HEK293T (cell line): Measurements from ENCODE around the gene PLCB2.

Experiments
- CTCF ChIA-PET: fragments of 350-600 bp; formaldehyde crosslinking; extraction: SDS; loops from one replicate; lab custom pipeline; 2021; ENCODE audit warnings: antibody characterized with exemption, inconsistent platforms; lab: Yijun Ruan, JAX
- POLR2A ChIA-PET: fragments of 350-600 bp; formaldehyde crosslinking; extraction: SDS; loops from one replicate; lab custom pipeline; 2020; ENCODE audit warnings: antibody characterized with exemption, inconsistent platforms; lab: Yijun Ruan, JAX
- DNase-seq: peaks from one replicate; pipeline ENCODE4 v3.0.0; 2012; ENCODE audit warnings: mixed read lengths; ENCODE audit errors: extremely low spot score
- ARNT ChIP-seq: fragments of 450-650 bp; IDR thresholded peaks from 2 replicates; pipeline ENCODE4 v1.6.1; 2017; ENCODE audit warnings: mild to moderate bottlenecking
- BHLHE40 ChIP-seq: fragments of 450-650 bp; IDR thresholded peaks from 2 replicates; pipeline ENCODE4 v1.6.1; 2016; ENCODE audit warnings: mild to moderate bottlenecking, moderate library complexity, borderline replicate concordance
- CTBP1 ChIP-seq: fragments of 450-650 bp; IDR thresholded peaks from 2 replicates; pipeline ENCODE4 v1.6.1; 2016; ENCODE audit warnings: borderline replicate concordance
- ELF4 ChIP-seq: fragments of 450-650 bp; IDR thresholded peaks from 2 replicates; pipeline ENCODE4 v1.6.1; 2017; ENCODE audit warnings: antibody characterized with exemption
- FOXA1 ChIP-seq: fragments of 450-650 bp; IDR thresholded peaks from 2 replicates; pipeline ENCODE4 v1.6.1; 2016; ENCODE audit warnings: mild to moderate bottlenecking
- FOXK2 ChIP-seq: fragments of 450-650 bp; IDR thresholded peaks from 2 replicates; pipeline ENCODE4 v1.6.1; 2016; ENCODE audit warnings: mild to moderate bottlenecking
- FOXM1 ChIP-seq: fragments of 450-650 bp; IDR thresholded peaks from 2 replicates; pipeline ENCODE4 v1.6.1; 2017; ENCODE audit warnings: mild to moderate bottlenecking, borderline replicate concordance
- HDGF ChIP-seq: fragments of 450-650 bp; IDR thresholded peaks from 2 replicates; pipeline ENCODE4 v1.6.1; 2017; ENCODE audit warnings: antibody characterized with exemption, borderline replicate concordance
- L3MBTL2 ChIP-seq: fragments of 450-650 bp; conservative IDR thresholded peaks from 2 replicates; pipeline ENCODE4 v1.6.1; 2016; ENCODE audit warnings: mild to moderate bottlenecking
- LEF1 ChIP-seq: fragments of 450-650 bp; IDR thresholded peaks from 2 replicates; pipeline ENCODE4 v1.6.1; 2017; ENCODE audit warnings: mild to moderate bottlenecking, borderline replicate concordance
- NFRKB ChIP-seq: fragments of 450-650 bp; IDR thresholded peaks from 2 replicates; pipeline ENCODE4 v1.6.1; 2016; ENCODE audit warnings: mild to moderate bottlenecking, moderate library complexity
- SP1 ChIP-seq: fragments of 450-650 bp; IDR thresholded peaks from 2 replicates; pipeline ENCODE4 v1.6.1; 2017
- SUZ12 ChIP-seq: fragments of 450-650 bp; IDR thresholded peaks from 2 replicates; pipeline ENCODE4 v1.6.1; 2016; ENCODE audit warnings: mild to moderate bottlenecking
- TARDBP ChIP-seq: fragments of 450-650 bp; IDR thresholded peaks from 2 replicates; pipeline ENCODE4 v1.6.1; 2016
- ZNF384 ChIP-seq: fragments of 450-650 bp; IDR thresholded peaks from 2 replicates; pipeline ENCODE4 v1.6.1; 2016
- TF ChIP-seq, protein P1 (sequence below): fragments of 450-650 bp; IDR thresholded peaks from 2 replicates; pipeline ENCODE4 v1.6.1; 2016

The PLCB2 gene

DNA sequence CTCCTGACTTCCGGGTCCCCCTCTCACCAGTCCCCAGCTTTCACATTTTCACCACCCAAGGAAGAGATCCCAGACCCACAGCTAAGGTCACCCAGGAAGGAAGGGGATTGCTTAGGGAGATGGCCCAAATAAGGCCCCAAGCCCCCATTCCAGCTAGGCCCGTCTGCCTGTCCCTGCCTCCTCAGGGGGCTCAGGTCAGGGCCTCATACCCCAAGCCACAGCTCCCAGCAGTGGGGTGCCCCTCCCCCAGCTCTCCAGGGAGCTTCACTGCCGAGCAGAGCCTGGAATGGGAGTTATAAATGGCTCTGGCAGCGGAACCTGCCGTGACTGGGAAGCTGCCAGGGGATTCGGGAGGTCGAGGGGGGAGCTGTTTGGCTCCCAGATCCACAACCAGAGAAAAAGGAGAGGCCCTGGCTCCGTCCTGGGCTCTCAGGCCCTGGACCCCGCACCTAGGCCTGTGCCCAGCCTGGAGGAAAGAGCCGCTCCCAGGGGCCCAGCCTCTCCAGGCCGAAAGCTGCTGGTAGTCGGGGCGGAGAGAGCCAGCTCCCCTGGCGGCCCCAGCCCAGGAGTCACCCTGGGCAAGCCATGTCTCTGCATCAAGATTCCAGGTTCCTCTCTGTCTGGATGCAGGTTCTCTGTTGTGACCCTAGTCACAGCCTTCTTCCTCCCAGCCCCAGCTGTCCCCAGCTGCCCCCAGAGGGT is 32.5 kb upstream of the PLCB2 start:
- ChIA-PET POLR2A (interaction anchor here (0.7 to 1.6 kb wide), 8 partner anchors 12 to 554 kb away, joined by 3 to 6 read pairs (median 3); partner anchors contain the start of genes BAHD1, DISP2, INAFM2 and VPS18), CTCF (interaction anchor here (0.6 to 1.6 kb wide), 7 partner anchors 17 to 283 kb away, joined by 3 to 6 read pairs (median 3); partner anchors contain the start of gene IVD)
- DNase-seq = no peak
- no peak for TF ChIP-seq FOXM1
- TF ChIP-seq LEF1 = no peak
- TF ChIP-seq ZNF384 = no peak
- no peak for TF ChIP-seq SP1
- no peak for TF ChIP-seq CTBP1
- TF ChIP-seq ARNT = no peak
- TF ChIP-seq NFRKB = no peak
- no peak for TF ChIP-seq SUZ12
- no peak for TF ChIP-seq ELF4
- TF ChIP-seq BHLHE40 = no peak
- no peak for TF ChIP-seq FOXA1
- TF ChIP-seq L3MBTL2 = no peak
- TF ChIP-seq FOXK2 = no peak
- TF ChIP-seq, protein P1, sequence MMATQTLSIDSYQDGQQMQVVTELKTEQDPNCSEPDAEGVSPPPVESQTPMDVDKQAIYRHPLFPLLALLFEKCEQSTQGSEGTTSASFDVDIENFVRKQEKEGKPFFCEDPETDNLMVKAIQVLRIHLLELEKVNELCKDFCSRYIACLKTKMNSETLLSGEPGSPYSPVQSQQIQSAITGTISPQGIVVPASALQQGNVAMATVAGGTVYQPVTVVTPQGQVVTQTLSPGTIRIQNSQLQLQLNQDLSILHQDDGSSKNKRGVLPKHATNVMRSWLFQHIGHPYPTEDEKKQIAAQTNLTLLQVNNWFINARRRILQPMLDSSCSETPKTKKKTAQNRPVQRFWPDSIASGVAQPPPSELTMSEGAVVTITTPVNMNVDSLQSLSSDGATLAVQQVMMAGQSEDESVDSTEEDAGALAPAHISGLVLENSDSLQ = no peak
- TF ChIP-seq TARDBP = no peak
- no peak for TF ChIP-seq HDGF

DNA sequence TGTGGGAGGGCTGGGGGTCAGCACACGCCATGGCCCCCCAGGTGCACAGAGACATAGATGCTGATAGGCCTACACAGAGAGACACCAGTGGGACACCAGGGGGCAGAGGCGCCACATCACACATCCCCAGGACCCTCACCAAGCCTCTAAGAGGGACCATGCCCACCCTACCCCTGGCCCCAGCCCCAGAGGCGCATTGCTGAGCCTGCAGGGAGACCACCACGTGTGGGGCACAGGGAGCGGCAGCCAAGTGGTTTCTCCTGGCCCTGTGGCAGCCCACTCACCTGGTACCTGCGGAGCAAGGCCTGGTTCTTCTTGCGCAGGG is 31.8 kb upstream of the PLCB2 start:
- ChIA-PET CTCF (interaction anchor here (1.0 to 1.4 kb wide), 5 partner anchors 17 to 82 kb away, joined by 3 to 6 read pairs (median 3); partner anchors contain the start of gene IVD), POLR2A (interaction anchor here (1.1 to 1.6 kb wide), 4 partner anchors 11 to 555 kb away, joined by 3 to 6 read pairs (median 4); partner anchors contain the start of genes BAHD1 and VPS18)
- DNase-seq = no peak
- no peak for TF ChIP-seq FOXK2
- no peak for TF ChIP-seq TARDBP
- no peak for TF ChIP-seq NFRKB
- no peak for TF ChIP-seq HDGF
- TF ChIP-seq BHLHE40 = no peak
- TF ChIP-seq FOXM1 = no peak
- TF ChIP-seq LEF1 = no peak
- TF ChIP-seq SUZ12 = no peak
- no peak for TF ChIP-seq ZNF384
- TF ChIP-seq ELF4 = no peak
- no peak for TF ChIP-seq CTBP1

DNA sequence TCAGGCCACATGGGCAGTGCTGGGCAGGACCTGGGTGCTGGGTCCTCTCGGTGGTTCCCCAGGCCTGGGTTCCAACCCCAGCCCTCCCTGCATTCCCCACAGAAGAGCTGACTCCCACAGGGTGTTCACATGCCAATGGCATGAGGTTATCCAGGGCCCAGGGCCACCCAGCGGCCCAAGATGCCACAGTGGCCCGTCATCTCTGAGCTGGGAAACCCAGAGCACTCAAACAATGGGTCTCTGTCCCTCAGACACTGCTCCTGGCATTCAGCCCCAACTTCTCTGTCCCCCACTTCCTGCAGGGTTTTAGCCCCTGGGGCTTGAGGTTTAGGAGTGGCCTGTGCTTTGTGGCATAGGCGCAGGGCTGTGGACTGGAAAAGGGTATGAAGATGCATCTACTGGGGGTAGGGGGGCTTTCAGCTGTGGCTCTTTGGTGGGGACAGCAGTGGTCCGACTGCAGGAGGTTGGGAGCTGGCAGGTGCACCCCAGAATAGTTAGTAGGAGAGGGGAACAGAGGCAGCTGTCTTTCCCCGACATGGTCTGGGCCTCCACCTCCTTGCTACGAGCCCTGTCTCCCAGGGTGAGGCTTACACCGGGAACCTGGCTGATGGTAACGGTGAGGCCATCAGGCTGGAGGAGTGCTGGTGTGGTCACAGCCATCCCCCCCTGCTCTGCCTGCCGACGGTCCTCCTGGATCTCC is 31.3 kb upstream of the PLCB2 start:
- no peak for DNase-seq
- CTCF ChIA-PET = interaction anchor here (1.1 to 4.3 kb wide), 4 partner anchors 12 to 60 kb away, joined by 3 to 37 read pairs (median 14); partner anchors contain the start of gene INAFM2
- POLR2A ChIA-PET = interaction anchor here (1.1 to 2.0 kb wide), 3 partner anchors 16 to 101 kb away, joined by 3 to 6 read pairs (median 6); partner anchors contain the start of genes BAHD1 and INAFM2
- no peak for TF ChIP-seq LEF1
- no peak for TF ChIP-seq L3MBTL2
- TF ChIP-seq ELF4 = no peak
- TF ChIP-seq, protein P1 = no peak
- TF ChIP-seq CTBP1 = no peak
- TF ChIP-seq ARNT = no peak
- TF ChIP-seq BHLHE40 = no peak
- no peak for TF ChIP-seq NFRKB
- no peak for TF ChIP-seq TARDBP
- TF ChIP-seq FOXK2 = no peak
- no peak for TF ChIP-seq ZNF384
- TF ChIP-seq SUZ12 = no peak
- TF ChIP-seq FOXM1 = no peak
- TF ChIP-seq HDGF = no peak
- TF ChIP-seq FOXA1 = no peak
- TF ChIP-seq SP1 = no peak

DNA sequence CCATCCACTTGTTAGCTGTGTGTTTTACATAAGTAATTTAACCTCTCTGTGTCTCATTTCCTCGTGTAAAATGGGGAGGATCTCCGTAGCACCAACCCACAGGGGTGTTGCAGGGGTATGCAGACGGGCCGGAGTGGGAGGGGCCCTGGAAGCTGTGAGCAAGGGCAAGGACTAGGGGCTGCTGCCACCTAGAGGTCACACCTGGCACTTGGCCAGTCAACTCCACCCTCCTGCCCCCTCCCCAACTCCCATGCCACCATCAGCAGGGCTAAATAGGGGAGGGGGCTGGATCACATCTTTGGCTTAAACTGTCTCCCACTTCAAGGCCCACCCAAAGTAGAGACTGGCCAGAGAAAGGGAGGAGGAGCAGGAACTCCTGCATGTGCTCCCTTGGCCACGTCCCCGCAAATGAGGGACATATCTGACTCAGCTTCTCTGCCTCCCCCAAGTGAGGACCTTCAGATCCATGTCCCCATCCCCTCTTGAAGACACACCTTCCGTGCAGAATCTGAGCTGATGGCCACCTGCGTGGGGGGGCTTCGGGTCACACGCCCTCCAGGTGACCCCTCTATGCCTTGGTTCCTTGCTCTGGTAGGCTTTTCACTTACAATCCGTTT is 30.4 kb upstream of the PLCB2 start:
- no peak for TF ChIP-seq BHLHE40
- TF ChIP-seq LEF1 = no peak
- no peak for TF ChIP-seq FOXM1
- no peak for TF ChIP-seq ARNT
- no peak for TF ChIP-seq SP1
- TF ChIP-seq SUZ12 = no peak
- no peak for TF ChIP-seq CTBP1
- no peak for TF ChIP-seq TARDBP
- no peak for TF ChIP-seq ELF4
- TF ChIP-seq L3MBTL2 = no peak
- TF ChIP-seq HDGF = no peak
- no peak for TF ChIP-seq FOXA1
- no peak for TF ChIP-seq FOXK2
- TF ChIP-seq ZNF384 = no peak
- ChIA-PET CTCF (interaction anchor here (0.6 to 4.3 kb wide), 11 partner anchors 11 to 848 kb away, joined by 3 to 37 read pairs (median 4); partner anchors contain the start of genes INAFM2 and IVD), POLR2A (interaction anchor here (2.0 to 4.5 kb wide), 2 partner anchors 11 to 15 kb away, joined by 6 to 29 read pairs; partner anchors contain the start of gene INAFM2)
- peak; percentile 80 for DNase-seq

DNA sequence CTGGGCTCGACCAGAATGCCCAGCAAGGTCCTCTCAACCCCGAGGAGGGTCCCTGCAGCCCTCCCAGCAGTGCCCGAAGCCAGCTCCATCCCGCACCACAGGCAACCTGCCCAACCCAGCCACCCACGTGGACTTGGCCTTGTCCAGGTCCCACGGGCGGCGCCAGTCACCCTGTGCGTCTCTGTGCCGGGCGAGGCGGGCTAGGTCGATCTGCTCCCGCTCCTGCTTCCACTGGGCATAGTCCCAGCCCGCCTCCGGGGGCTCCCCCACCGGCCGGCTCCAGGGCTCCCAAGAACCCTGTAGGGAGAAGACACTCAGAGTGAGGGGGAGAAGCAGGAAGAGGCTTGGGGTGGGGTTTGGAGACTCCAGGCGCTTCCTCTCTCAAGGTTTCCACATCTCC is 29.9 kb upstream of the PLCB2 start:
- CTCF ChIA-PET = interaction anchor here (0.5 to 4.3 kb wide), 16 partner anchors 11 to 849 kb away, joined by 3 to 37 read pairs (median 4); partner anchors contain the start of genes INAFM2 and IVD
- no peak for TF ChIP-seq NFRKB
- TF ChIP-seq TARDBP = no peak
- no peak for TF ChIP-seq ZNF384
- TF ChIP-seq ARNT = no peak
- no peak for TF ChIP-seq L3MBTL2
- no peak for TF ChIP-seq ELF4
- TF ChIP-seq FOXK2 = no peak
- TF ChIP-seq HDGF = no peak
- POLR2A ChIA-PET = interaction anchor here (2.0 to 4.5 kb wide), 2 partner anchors 11 to 15 kb away, joined by 6 to 29 read pairs; partner anchors contain the start of gene INAFM2
- no peak for DNase-seq
